B cell (primary cell): ENCODE measurements around the gene TMEM114. TPM values are rescaled to one million over a fixed set of nuclear protein-coding genes. Genes with fewer than 3 reads are reported as not detected.
A peak's percentile ranks its signal among the peaks of the same experiment; 100 is the strongest.

ENCODE experiments used
- ATAC-seq: fragments of 200-7000 bp; cut with Tn5 transposase; one replicate; pipeline ENCODE4 v1.10.0; 2021; ENCODE audit warnings: low read depth, mild to moderate bottlenecking, moderate number of reproducible peaks, moderate library complexity
- CTCF ChIA-PET: fragments of 350-600 bp; sonication (Branson Sonifier 250); formaldehyde crosslinking; loops from one replicate; lab custom pipeline; 2021; ENCODE audit warnings: antibody characterized with exemption, inconsistent platforms; lab: Charles Lee
- POLR2A ChIA-PET: fragments of 350-600 bp; sonication (Branson Sonifier 250); formaldehyde crosslinking; loops from one replicate; lab custom pipeline; 2021; ENCODE audit warnings: antibody characterized with exemption; lab: Charles Lee
- DNase-seq: peaks from one replicate; pipeline ENCODE4 v3.0.0; 2013
- H2AFZ ChIP-seq: 2 replicates; pipeline ENCODE4 v1.6.1; 2012; ENCODE audit warnings: mild to moderate bottlenecking, low read depth, low read length; ENCODE audit not compliant: insufficient read depth, poor library complexity, severe bottlenecking
- H3K27ac ChIP-seq, 2 donors: 1 replicate in 1 of 2; 2 replicates in 1 of 2; pipeline ENCODE4 v1.5.1; 2012 to 2013; ENCODE audit warnings: low read length in 2 of 2, mild to moderate bottlenecking in 2 of 2, moderate library complexity in 1 of 2
- H3K27me3 ChIP-seq, 4 experiments: fragments of 200-600 bp in 1 of 4; sonication (generic) in 1 of 4; replicated peaks in 1 of 4; 1 replicate in 2 of 4; 2 replicates in 2 of 4; pipeline versions ENCODE4 v1.6.1 to v1.7.0; 2013 to 2016; ENCODE audit warnings: low read length in 3 of 4, mild to moderate bottlenecking in 2 of 4, mixed read lengths in 1 of 4, moderate library complexity in 1 of 4; ENCODE audit not compliant: insufficient read depth in 4 of 4, control insufficient read depth in 3 of 4; ENCODE audit errors: control extremely low read depth in 1 of 4
- H3K36me3 ChIP-seq, 2 experiments: replicated peaks in 1 of 2; 1 replicate in 1 of 2; 2 replicates in 1 of 2; pipeline versions ENCODE4 v1.6.1 to v1.7.1; 2013; ENCODE audit warnings: low read length in 1 of 2; ENCODE audit not compliant: insufficient read depth in 2 of 2, control insufficient read depth in 1 of 2; ENCODE audit errors: control extremely low read depth in 1 of 2, extremely low read depth in 1 of 2
- H3K4me1 ChIP-seq, 2 donors: fragments of 200-600 bp in 1 of 2; sonication (generic) in 1 of 2; 1 replicate in 1 of 2; 2 replicates in 1 of 2; pipeline versions ENCODE4 v1.5.1 to v1.6.1; 2013 to 2017; ENCODE audit warnings: low read length in 2 of 2; ENCODE audit not compliant: control insufficient read depth in 2 of 2, insufficient read depth in 2 of 2
- H3K4me2 ChIP-seq: replicated peaks from 2 replicates; pipeline ENCODE3; 2012; ENCODE audit warnings: mild to moderate bottlenecking, low read depth, low read length; ENCODE audit not compliant: poor library complexity, severe bottlenecking
- H3K4me3 ChIP-seq, 5 experiments: fragments of 200-600 bp in 1 of 5; sonication (generic) in 1 of 5; 1 replicate in 3 of 5; 2 replicates in 2 of 5; pipeline versions ENCODE4 v1.5.1 to v1.7.0; 2011 to 2016; ENCODE audit warnings: low read length in 4 of 5, mild to moderate bottlenecking in 4 of 5, low read depth in 2 of 5, control low read depth in 1 of 5, moderate library complexity in 1 of 5; ENCODE audit not compliant: insufficient read depth in 1 of 5; ENCODE audit errors: control extremely low read depth in 1 of 5, extremely low read depth in 1 of 5
- H3K79me2 ChIP-seq: fragments of 200-600 bp; sonication (generic); one replicate; pipeline ENCODE4 v1.6.0; 2016; ENCODE audit warnings: low read length; ENCODE audit not compliant: control insufficient read depth, insufficient read depth
- H3K9ac ChIP-seq: fragments of 200-600 bp; sonication (generic); 2 replicates; pipeline ENCODE4 v1.6.1; 2017; ENCODE audit warnings: mild to moderate bottlenecking, low read length, moderate library complexity
- H3K9me3 ChIP-seq, 3 donors: one replicate each; pipeline versions ENCODE4 v1.6.1 to v1.7.1; 2013; ENCODE audit warnings: low read length in 2 of 3; ENCODE audit not compliant: control insufficient read depth in 2 of 3, insufficient read depth in 1 of 3; ENCODE audit errors: control extremely low read depth in 1 of 3
- H4K20me1 ChIP-seq: 2 replicates; pipeline ENCODE4 v1.6.0; 2012; ENCODE audit warnings: mild to moderate bottlenecking, low read length; ENCODE audit not compliant: insufficient read depth, control insufficient read depth, poor library complexity, severe bottlenecking
- H3K27ac Mint-ChIP-seq: one replicate; pipeline ENCODE4 v1.8.0; 2021; ENCODE audit warnings: mixed read lengths
- H3K27me3 Mint-ChIP-seq: one replicate; pipeline ENCODE4 v1.8.0; 2021; ENCODE audit warnings: mixed read lengths
- H3K4me1 Mint-ChIP-seq: one replicate; pipeline ENCODE4 v1.8.0; 2021; ENCODE audit warnings: mixed read lengths
- H3K4me3 Mint-ChIP-seq: one replicate; pipeline ENCODE4 v1.8.0; 2021; ENCODE audit warnings: mixed read lengths
- H3K9me3 Mint-ChIP-seq: one replicate; pipeline ENCODE4 v1.8.0; 2022; ENCODE audit warnings: mixed read lengths; ENCODE audit not compliant: insufficient read depth
- EZH2 ChIP-seq: IDR thresholded peaks from 2 replicates; pipeline ENCODE4 v1.6.1; 2012; ENCODE audit warnings: borderline replicate concordance, low read depth, mild to moderate bottlenecking, moderate library complexity, low read length; ENCODE audit not compliant: insufficient read depth, poor library complexity, severe bottlenecking
- WGBS: methylation state at CpG from one replicate; pipeline ENCODE4 v1.1.5; 2013; ENCODE audit warnings: missing lambda C conversion rate; ENCODE audit not compliant: insufficient coverage; 5-methylcytosine and 5-hydroxymethylcytosine counted together
- intact Hi-C: fragments of 100-400 bp; cut with micrococcal nuclease; formaldehyde crosslinking; loops from one replicate; pipeline ENCODE4 v1.10.0; 2022
- polyA plus RNA-seq: library from polyadenylated mRNA; depleted of rRNA; stranded (reverse); fragments of >200 nt; gene quantifications from 2 replicates; pipeline ENCODE4 v1.2.3, GENCODE V29; 2012
- total RNA-seq, 2 donors: library from RNA; stranded (reverse); fragments of 120-200 nt in 1 of 2; gene quantifications; 1 replicate in 1 of 2; 2 replicates in 1 of 2; pipeline versions ENCODE4 v1.2.3 to v1.2.4, GENCODE V29; 2013 to 2022
- TF ChIP-seq, protein P1 (sequence below): fragments of 200-600 bp; IDR thresholded peaks from one replicate; pipeline ENCODE4 v1.8.0; 2022; ENCODE audit warnings: antibody characterized with exemption, mild to moderate bottlenecking

TMEM114 gene
- total and polyA plus RNA-seq, 2 donors (not counting 1 experiment from before 2014, with no cell fraction given): not detected

DNA sequence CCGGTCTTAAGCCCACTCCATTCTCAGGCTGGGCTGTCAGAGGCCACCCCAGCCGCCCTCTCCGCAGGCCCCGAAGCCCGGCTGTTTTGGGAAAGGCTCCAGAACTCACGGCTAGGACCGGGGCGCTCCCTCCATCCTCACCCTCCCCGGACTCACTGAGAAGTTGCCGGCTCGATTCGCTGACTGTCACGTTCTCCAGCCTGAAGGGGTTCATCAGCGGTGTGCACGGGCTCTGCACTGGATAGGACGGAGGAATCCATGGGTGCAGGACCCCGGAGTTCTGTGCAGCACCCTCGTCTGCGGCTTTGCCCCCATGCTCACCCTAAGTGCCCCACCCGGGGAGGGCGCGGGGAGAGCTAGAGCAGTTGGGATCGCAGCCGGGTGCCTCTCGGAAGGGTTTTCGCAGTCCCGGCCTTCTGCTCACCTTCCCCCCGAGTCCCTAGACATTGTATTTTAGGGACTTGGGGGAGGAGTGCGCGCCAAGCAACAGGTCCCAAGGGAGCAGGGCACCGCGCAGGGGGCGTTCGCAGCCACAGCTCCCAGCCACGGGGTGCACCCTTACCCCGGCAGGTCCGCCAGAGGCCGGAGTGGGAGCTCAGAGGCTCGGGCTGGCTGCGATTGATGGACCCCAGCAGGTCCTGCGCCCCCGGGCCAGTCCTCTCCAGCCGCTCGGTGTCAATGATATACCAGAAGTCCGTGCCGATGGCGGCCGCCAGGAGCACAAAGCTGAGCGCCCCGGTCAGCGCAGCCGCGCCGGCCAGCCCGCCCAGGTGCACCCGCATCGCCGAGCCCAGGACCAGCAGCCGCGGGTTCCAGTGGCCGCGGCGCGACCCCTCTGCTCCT lies 1.0 kb downstream of the TMEM114 start:
- intact Hi-C loops: no loop called here
- Histone ChIP-seq H3K9me3 (peaks cover 0 to 14% (median 0%) of the 10 kb centered on the region in 3 donors), H3K4me2 (peak overlapping the region; percentile 55), H3K27me3 (peaks cover 0 to 47% (median 21%) of the 10 kb centered on the region in 4 experiments), H4K20me1 (no peaks in the 10 kb centered on the region), H3K9ac (no peak overlapping the region), H3K79me2 (no peaks in the 10 kb centered on the region), H3K27ac (no peak overlapping the region), H3K4me3 (no peak overlapping the region), H2AFZ (peak overlapping the region; percentile 19), H3K4me1 (peaks cover 16 to 19% of the 10 kb centered on the region in 2 donors), H3K36me3 (no peaks in the 10 kb centered on the region)
- no peak for DNase-seq
- Mint-ChIP-seq H3K27ac (no peak overlapping the region), H3K27me3 (peaks cover 35% of the 10 kb centered on the region), H3K9me3 (no peaks in the 10 kb centered on the region), H3K4me1 (peaks cover 12% of the 10 kb centered on the region), H3K4me3 (peak overlapping the region; percentile 29)
- no peak for ATAC-seq
- 5% methylated on average over 64 of the region's 64 CpGs for WGBS
- no peak for TF ChIP-seq EZH2
- TF ChIP-seq, protein P1, sequence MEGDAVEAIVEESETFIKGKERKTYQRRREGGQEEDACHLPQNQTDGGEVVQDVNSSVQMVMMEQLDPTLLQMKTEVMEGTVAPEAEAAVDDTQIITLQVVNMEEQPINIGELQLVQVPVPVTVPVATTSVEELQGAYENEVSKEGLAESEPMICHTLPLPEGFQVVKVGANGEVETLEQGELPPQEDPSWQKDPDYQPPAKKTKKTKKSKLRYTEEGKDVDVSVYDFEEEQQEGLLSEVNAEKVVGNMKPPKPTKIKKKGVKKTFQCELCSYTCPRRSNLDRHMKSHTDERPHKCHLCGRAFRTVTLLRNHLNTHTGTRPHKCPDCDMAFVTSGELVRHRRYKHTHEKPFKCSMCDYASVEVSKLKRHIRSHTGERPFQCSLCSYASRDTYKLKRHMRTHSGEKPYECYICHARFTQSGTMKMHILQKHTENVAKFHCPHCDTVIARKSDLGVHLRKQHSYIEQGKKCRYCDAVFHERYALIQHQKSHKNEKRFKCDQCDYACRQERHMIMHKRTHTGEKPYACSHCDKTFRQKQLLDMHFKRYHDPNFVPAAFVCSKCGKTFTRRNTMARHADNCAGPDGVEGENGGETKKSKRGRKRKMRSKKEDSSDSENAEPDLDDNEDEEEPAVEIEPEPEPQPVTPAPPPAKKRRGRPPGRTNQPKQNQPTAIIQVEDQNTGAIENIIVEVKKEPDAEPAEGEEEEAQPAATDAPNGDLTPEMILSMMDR: no peak
- POLR2A ChIA-PET: no interaction called here
- CTCF ChIA-PET: no interaction called here

- peaks cover 12% of the 10 kb centered on the region for H3K4me1 Mint-ChIP-seq
- TF ChIP-seq, protein P1: no peak
- TF ChIP-seq EZH2: no peak
- ATAC-seq (no peak), DNase-seq (no peak)
- H3K27ac Mint-ChIP-seq: no peak overlapping the region
- H3K4me3 Mint-ChIP-seq: peak overlapping the region; percentile 9
- Histone ChIP-seq H3K9me3 (peaks cover 0 to 14% (median 0%) of the 10 kb centered on the region in 3 donors), H3K4me3 (no peak overlapping the region), H3K9ac (no peak overlapping the region), H3K4me2 (peak overlapping the region; percentile 55), H4K20me1 (no peaks in the 10 kb centered on the region), H3K36me3 (no peaks in the 10 kb centered on the region), H2AFZ (no peak overlapping the region), H3K4me1 (peaks cover 16 to 19% of the 10 kb centered on the region in 2 donors), H3K79me2 (no peaks in the 10 kb centered on the region), H3K27ac (no peak overlapping the region), H3K27me3 (peaks cover 0 to 49% (median 21%) of the 10 kb centered on the region in 4 experiments)
- intact Hi-C loops: no loop called here
- ChIA-PET CTCF (no interaction called here), POLR2A (no interaction called here)
- H3K27me3 Mint-ChIP-seq: peaks cover 34% of the 10 kb centered on the region
- WGBS: 12% methylated on average over 9 of the region's 9 CpGs
- no peaks in the 10 kb centered on the region for H3K9me3 Mint-ChIP-seq
These were observed 1.6 kb downstream of the TMEM114 start for GRCh38 chr16:8588682-8589056.
